Esophagus squamous epithelium (tissue), 4 donors: ENCODE results near the gene DSCAML1.

ENCODE experiments used
- POLR2A ChIP-seq, 4 donors: fragments of 450-650 bp; IDR thresholded peaks; one replicate each; pipeline ENCODE4 v1.6.1; 2017; ENCODE audit warnings: antibody characterized with exemption in 4 of 4, mild to moderate bottlenecking in 4 of 4, moderate library complexity in 3 of 4
- TF ChIP-seq, protein P1 (sequence below), 6 experiments: fragments of 450-650 bp in 4 of 6; fragments of 200-600 bp in 2 of 6; sonication (generic) in 2 of 6; IDR thresholded peaks; one replicate each; pipeline ENCODE4 v1.5.1; 2016 to 2019; ENCODE audit warnings: antibody characterized with exemption in 6 of 6, mild to moderate bottlenecking in 4 of 6, moderate library complexity in 4 of 6

- TF ChIP-seq, protein P1, sequence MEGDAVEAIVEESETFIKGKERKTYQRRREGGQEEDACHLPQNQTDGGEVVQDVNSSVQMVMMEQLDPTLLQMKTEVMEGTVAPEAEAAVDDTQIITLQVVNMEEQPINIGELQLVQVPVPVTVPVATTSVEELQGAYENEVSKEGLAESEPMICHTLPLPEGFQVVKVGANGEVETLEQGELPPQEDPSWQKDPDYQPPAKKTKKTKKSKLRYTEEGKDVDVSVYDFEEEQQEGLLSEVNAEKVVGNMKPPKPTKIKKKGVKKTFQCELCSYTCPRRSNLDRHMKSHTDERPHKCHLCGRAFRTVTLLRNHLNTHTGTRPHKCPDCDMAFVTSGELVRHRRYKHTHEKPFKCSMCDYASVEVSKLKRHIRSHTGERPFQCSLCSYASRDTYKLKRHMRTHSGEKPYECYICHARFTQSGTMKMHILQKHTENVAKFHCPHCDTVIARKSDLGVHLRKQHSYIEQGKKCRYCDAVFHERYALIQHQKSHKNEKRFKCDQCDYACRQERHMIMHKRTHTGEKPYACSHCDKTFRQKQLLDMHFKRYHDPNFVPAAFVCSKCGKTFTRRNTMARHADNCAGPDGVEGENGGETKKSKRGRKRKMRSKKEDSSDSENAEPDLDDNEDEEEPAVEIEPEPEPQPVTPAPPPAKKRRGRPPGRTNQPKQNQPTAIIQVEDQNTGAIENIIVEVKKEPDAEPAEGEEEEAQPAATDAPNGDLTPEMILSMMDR (IDR thresholded peaks at IDR 0.05): no peak
- TF ChIP-seq POLR2A (IDR thresholded peaks at IDR 0.05): no peak
Observed at GRCh38 chr11:117686711-117687110, 110.3 kb downstream of the DSCAML1 start.
